PC-9 (cell line): ENCODE data around the gene VCAN. TPM values are rescaled to one million over a fixed set of nuclear protein-coding genes. Genes with fewer than 3 reads are reported as not detected.

Source experiments
- BruUV-seq: library from RNA; stranded (reverse); fragments of 400-500 nt; replicated peaks from 2 replicates; lab custom pipeline; 2021; lab: Mats Ljungman, UMichigan
- CTCF ChIA-PET: fragments of 300-600 bp; sonication (Branson Sonifier 250); formaldehyde crosslinking; loops from one replicate; lab custom pipeline; 2022; ENCODE audit warnings: antibody characterized with exemption; lab: Charles Lee
- POLR2A ChIA-PET: fragments of 300-600 bp; sonication (Branson Sonifier 250); formaldehyde crosslinking; loops from one replicate; lab custom pipeline; 2022; ENCODE audit warnings: antibody characterized with exemption; ENCODE audit not compliant: unreplicated experiment; lab: Charles Lee
- DNase-seq, 2 experiments: peaks; one replicate each; pipeline versions ENCODE4 v3.0.0 to v3.0.0-alpha.2; 2015 to 2022; ENCODE audit warnings: mixed read lengths in 1 of 2
- H2AFZ ChIP-seq: fragments of 200-600 bp; sonication (generic); 2 replicates; pipeline ENCODE4 v1.8.1; 2017; ENCODE audit warnings: antibody characterized with exemption
- H3F3A ChIP-seq: fragments of 200-600 bp; sonication (generic); 2 replicates; pipeline ENCODE4 v1.8.1; 2017; ENCODE audit warnings: antibody characterized with exemption, mild to moderate bottlenecking, low read depth; ENCODE audit not compliant: insufficient read depth
- H3K27ac ChIP-seq: fragments of 200-600 bp; sonication (generic); 2 replicates; pipeline ENCODE4 v1.6.1; 2016; ENCODE audit warnings: mixed run types
- H3K27me3 ChIP-seq: fragments of 200-600 bp; sonication (generic); 2 replicates; pipeline ENCODE4 v1.6.1; 2016; ENCODE audit warnings: low read depth, mixed run types; ENCODE audit not compliant: insufficient read depth
- H3K36me3 ChIP-seq: fragments of 200-600 bp; sonication (generic); 2 replicates; pipeline ENCODE4 v1.6.1; 2016; ENCODE audit warnings: low read depth, mixed run types
- H3K4me1 ChIP-seq: fragments of 200-600 bp; sonication (generic); replicated peaks from 2 replicates; pipeline ENCODE4 v1.6.1; 2016; ENCODE audit warnings: mixed run types; ENCODE audit not compliant: insufficient read depth
- H3K4me2 ChIP-seq: fragments of 200-600 bp; sonication (generic); 2 replicates; pipeline ENCODE4 v1.6.1; 2017; ENCODE audit warnings: mixed run types
- H3K4me3 ChIP-seq: fragments of 200-600 bp; sonication (generic); 2 replicates; pipeline ENCODE4 v1.6.1; 2016; ENCODE audit warnings: mixed run types
- H3K79me2 ChIP-seq: fragments of 200-600 bp; sonication (generic); 2 replicates; pipeline ENCODE4 v1.6.1; 2017; ENCODE audit warnings: low read depth, mixed run types
- H3K9me2 ChIP-seq: fragments of 200-600 bp; sonication (generic); 2 replicates; pipeline ENCODE4 v1.8.1; 2017; ENCODE audit warnings: mild to moderate bottlenecking; ENCODE audit not compliant: insufficient read depth
- H3K9me3 ChIP-seq: fragments of 200-600 bp; sonication (generic); 2 replicates; pipeline ENCODE4 v1.8.1; 2016; ENCODE audit warnings: low read depth; ENCODE audit not compliant: insufficient read depth
- H4K20me1 ChIP-seq: fragments of 200-600 bp; sonication (generic); 2 replicates; pipeline ENCODE4 v1.8.1; 2017; ENCODE audit not compliant: insufficient read depth
- CTCF ChIP-seq: fragments of 200-600 bp; sonication (generic); conservative IDR thresholded peaks from 2 replicates; pipeline ENCODE4 v1.6.1; 2017; ENCODE audit warnings: mixed run types, antibody characterized with exemption, mild to moderate bottlenecking, moderate library complexity
- EZH2 ChIP-seq: fragments of 200-600 bp; sonication (generic); IDR thresholded peaks from 2 replicates; pipeline ENCODE4 v1.8.0; 2017; ENCODE audit warnings: antibody characterized with exemption, low read depth
- intact Hi-C: fragments of 100-400 bp; cut with micrococcal nuclease; formaldehyde crosslinking; loops from one replicate; pipeline ENCODE4 v1.10.0; 2022; ENCODE audit not compliant: unreplicated experiment
- total RNA-seq: library from RNA; stranded (reverse); gene quantifications from 2 replicates; pipeline ENCODE4 v1.2.3, GENCODE V29; 2021

The VCAN gene
- total RNA-seq, 1 experiment from 2014 or later, result 0.28 TPM

DNA sequence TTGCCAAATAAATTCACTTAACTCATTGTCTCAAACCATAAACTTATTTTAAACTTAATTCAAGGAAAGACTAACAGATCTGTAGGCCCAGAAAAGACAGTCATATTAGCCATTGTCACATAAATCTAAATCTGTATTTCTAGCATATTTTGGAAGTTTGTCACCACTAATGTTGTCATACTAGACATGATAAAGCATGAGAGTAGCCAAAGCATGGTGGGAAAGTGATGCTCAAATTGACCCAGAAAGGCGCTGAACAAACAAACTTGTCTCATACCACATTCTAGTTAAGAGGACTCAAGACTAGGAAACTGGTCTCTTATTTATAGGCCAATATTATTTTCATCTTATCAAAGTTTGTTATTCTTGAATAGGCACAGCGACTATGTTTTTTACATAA lies 99.4 kb downstream of the VCAN start:
- no peaks in the 10 kb centered on the region for H3K9me2 ChIP-seq
- H3K4me3 ChIP-seq, result no peak overlapping the region
- no peak for DNase-seq
- no peak overlapping the region for H2AFZ ChIP-seq
- intact Hi-C loops, result no loop called here
- no peak overlapping the region for H3K4me2 ChIP-seq
- no peak for TF ChIP-seq CTCF
- TF ChIP-seq EZH2, result no peak
- BruUV-seq, result no TSS peak
- ChIA-PET POLR2A (no interaction called here), CTCF (no interaction called here)
- no peaks in the 10 kb centered on the region for H3K36me3 ChIP-seq
- H4K20me1 ChIP-seq, result no peaks in the 10 kb centered on the region
- H3K79me2 ChIP-seq, result no peaks in the 10 kb centered on the region
- peaks cover 15% of the 10 kb centered on the region; the same call in 1 of the 2 replicates for H3K9me3 ChIP-seq
- H3K27ac ChIP-seq, result no peak overlapping the region
- H3K27me3 ChIP-seq, result no peaks in the 10 kb centered on the region
- H3K4me1 ChIP-seq, result peaks cover 12% of the 10 kb centered on the region
- H3F3A ChIP-seq, result peaks cover 11% of the 10 kb centered on the region; the same call in 1 of the 2 replicates

DNA sequence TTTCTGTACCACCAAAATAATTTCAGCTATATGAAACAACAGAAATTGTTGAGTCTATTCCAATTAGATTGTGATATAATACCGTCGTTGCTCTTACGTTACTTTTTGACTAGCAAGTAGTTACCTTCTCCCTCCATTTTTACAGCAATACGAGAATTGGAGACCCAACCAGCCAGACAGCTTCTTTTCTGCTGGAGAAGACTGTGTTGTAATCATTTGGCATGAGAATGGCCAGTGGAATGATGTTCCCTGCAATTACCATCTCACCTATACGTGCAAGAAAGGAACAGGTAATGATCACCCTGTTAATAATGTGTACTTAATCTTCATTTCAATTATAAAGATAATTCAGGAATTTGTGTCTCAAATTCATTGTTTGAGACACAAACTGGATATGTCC lies 100.7 kb downstream of the VCAN start:
- intact Hi-C loops, result no loop called here
- H4K20me1 ChIP-seq, result no peaks in the 10 kb centered on the region
- no peak overlapping the region for H2AFZ ChIP-seq
- H3K9me3 ChIP-seq, result peaks cover 17% of the 10 kb centered on the region
- H3K4me3 ChIP-seq, result no peak overlapping the region
- no peaks in the 10 kb centered on the region for H3K9me2 ChIP-seq
- peaks cover 23% of the 10 kb centered on the region for H3K4me1 ChIP-seq
- no peak overlapping the region for H3K27ac ChIP-seq
- H3K27me3 ChIP-seq, result no peaks in the 10 kb centered on the region
- H3K4me2 ChIP-seq, result no peak overlapping the region
- DNase-seq, result no peak
- ChIA-PET POLR2A (no interaction called here), CTCF (no interaction called here)
- no TSS peak for BruUV-seq
- H3F3A ChIP-seq, result peaks cover 15% of the 10 kb centered on the region; the same call in 1 of the 2 replicates
- TF ChIP-seq EZH2, result no peak
- no peak for TF ChIP-seq CTCF
- H3K36me3 ChIP-seq, result no peaks in the 10 kb centered on the region
- no peaks in the 10 kb centered on the region for H3K79me2 ChIP-seq

- Histone ChIP-seq H3K9me2 (no peaks in the 10 kb centered on the region), H3K4me1 (peaks cover 18% of the 10 kb centered on the region), H3F3A (peaks cover 10% of the 10 kb centered on the region; the same call in 1 of the 2 replicates), H3K27me3 (no peaks in the 10 kb centered on the region), H2AFZ (no peak overlapping the region), H3K4me2 (no peak overlapping the region), H4K20me1 (no peaks in the 10 kb centered on the region), H3K27ac (peak overlapping the region; percentile 28; the same call in 1 of the 2 replicates), H3K36me3 (no peaks in the 10 kb centered on the region), H3K79me2 (no peaks in the 10 kb centered on the region), H3K4me3 (no peak overlapping the region), H3K9me3 (peaks cover 26% of the 10 kb centered on the region)
- ChIA-PET POLR2A (no interaction called here), CTCF (no interaction called here)
- TF ChIP-seq EZH2, result no peak
- no peak for TF ChIP-seq CTCF
- intact Hi-C loops, result no loop called here
- BruUV-seq, result no TSS peak
- DNase-seq, result no peak
Observed at GRCh38 chr5:83576341-83576740, 104.8 kb downstream of the VCAN start.
